H9 (cell line): ENCODE measurements around the gene ITGB8. TPM values are rescaled to one million over a fixed set of nuclear protein-coding genes. Genes with fewer than 3 reads are reported as not detected.

Experiments
- DNase-seq: peaks from one replicate; pipeline ENCODE4 v3.0.0-alpha.2; 2017
- H2AFZ ChIP-seq: one replicate; pipeline ENCODE4 v1.6.1; 2013; ENCODE audit warnings: mild to moderate bottlenecking, low read length, control low read depth, moderate library complexity
- H2AK5ac ChIP-seq: 2 replicates; pipeline ENCODE4 v1.6.1; 2013; ENCODE audit warnings: low read length, control low read depth, mixed read lengths; ENCODE audit not compliant: insufficient read length
- H2BK120ac ChIP-seq: one replicate; pipeline ENCODE4 v1.6.1; 2013; ENCODE audit warnings: low read depth, mild to moderate bottlenecking, low read length, control low read depth, inconsistent platforms; ENCODE audit not compliant: poor library complexity, severe bottlenecking
- H2BK12ac ChIP-seq: 2 replicates; pipeline ENCODE4 v1.6.1; 2013; ENCODE audit warnings: low read length, control low read depth, mixed read lengths, low read depth; ENCODE audit not compliant: insufficient read length
- H2BK15ac ChIP-seq: 2 replicates; pipeline ENCODE4 v1.6.1; 2013; ENCODE audit warnings: low read depth, low read length, control low read depth
- H2BK20ac ChIP-seq: one replicate; pipeline ENCODE4 v1.6.1; 2013; ENCODE audit warnings: low read depth, mild to moderate bottlenecking, low read length, control low read depth, inconsistent platforms; ENCODE audit not compliant: poor library complexity, severe bottlenecking
- H2BK5ac ChIP-seq: 2 replicates; pipeline ENCODE4 v1.6.1; 2013; ENCODE audit warnings: low read length, control low read depth, mixed read lengths; ENCODE audit not compliant: insufficient read length
- H3K14ac ChIP-seq: 2 replicates; pipeline ENCODE4 v1.6.1; 2013; ENCODE audit warnings: low read length, control low read depth; ENCODE audit not compliant: insufficient read depth
- H3K18ac ChIP-seq: 2 replicates; pipeline ENCODE4 v1.6.1; 2013; ENCODE audit warnings: low read depth, mild to moderate bottlenecking, mixed read lengths, low read length, control low read depth; ENCODE audit not compliant: insufficient read length
- H3K23ac ChIP-seq: 2 replicates; pipeline ENCODE4 v1.6.1; 2013; ENCODE audit warnings: low read length, control low read depth, mixed read lengths, low read depth; ENCODE audit not compliant: insufficient read length
- H3K23me2 ChIP-seq: 2 replicates; pipeline ENCODE4 v1.6.1; 2013; ENCODE audit warnings: low read depth, mild to moderate bottlenecking, mixed read lengths, low read length, control low read depth; ENCODE audit not compliant: insufficient read length, poor library complexity, severe bottlenecking
- H3K27ac ChIP-seq: 2 replicates; pipeline ENCODE4 v1.5.1; 2013; ENCODE audit warnings: low read length, control low read depth, mixed read lengths, low read depth; ENCODE audit not compliant: insufficient read length
- H3K27me3 ChIP-seq: 2 replicates; pipeline ENCODE4 v1.6.1; 2013; ENCODE audit warnings: low read length, control low read depth, inconsistent platforms; ENCODE audit not compliant: insufficient read depth
- H3K4ac ChIP-seq: 2 replicates; pipeline ENCODE4 v1.6.1; 2013; ENCODE audit warnings: low read depth, mild to moderate bottlenecking, control low read depth, inconsistent platforms, low read length, moderate library complexity
- H3K4me1 ChIP-seq: 2 replicates; pipeline ENCODE4 v1.6.1; 2013; ENCODE audit warnings: low read length, control low read depth, inconsistent platforms; ENCODE audit not compliant: insufficient read depth
- H3K4me2 ChIP-seq: 2 replicates; pipeline ENCODE4 v1.6.1; 2013; ENCODE audit warnings: low read length, control low read depth, mixed read lengths; ENCODE audit not compliant: insufficient read length, insufficient read depth
- H3K56ac ChIP-seq: 2 replicates; pipeline ENCODE4 v1.6.1; 2013; ENCODE audit warnings: low read depth, mild to moderate bottlenecking, mixed read lengths, low read length, control low read depth; ENCODE audit not compliant: insufficient read length
- H3K79me1 ChIP-seq: 2 replicates; pipeline ENCODE4 v1.6.1; 2013; ENCODE audit warnings: low read depth, mild to moderate bottlenecking, moderate library complexity, low read length, control low read depth, inconsistent platforms; ENCODE audit not compliant: insufficient read depth, poor library complexity, severe bottlenecking
- H3K79me2 ChIP-seq: 2 replicates; pipeline ENCODE4 v1.6.1; 2013; ENCODE audit warnings: low read length, control low read depth, inconsistent platforms; ENCODE audit not compliant: insufficient read depth
- H3K9ac ChIP-seq: 2 replicates; pipeline ENCODE4 v1.6.1; 2013; ENCODE audit warnings: low read length, control low read depth, mixed read lengths; ENCODE audit not compliant: insufficient read length; ENCODE audit errors: extremely low read depth
- H3K9me3 ChIP-seq: one replicate; pipeline ENCODE4 v1.6.1; 2013; ENCODE audit warnings: low read depth, low read length, inconsistent platforms; ENCODE audit not compliant: control insufficient read depth
- H3T11ph ChIP-seq: one replicate; pipeline ENCODE4 v1.6.1; 2013; ENCODE audit warnings: mild to moderate bottlenecking, low read length, control low read depth, inconsistent platforms
- H4K20me1 ChIP-seq: one replicate; pipeline ENCODE4 v1.6.1; 2013; ENCODE audit not compliant: control insufficient read depth, insufficient read length, insufficient read depth
- H4K5ac ChIP-seq: 2 replicates; pipeline ENCODE4 v1.6.1; 2013; ENCODE audit warnings: low read depth, mild to moderate bottlenecking, mixed read lengths, low read length, control low read depth; ENCODE audit not compliant: insufficient read length
- H4K8ac ChIP-seq: replicated peaks from 2 replicates; pipeline ENCODE4 v1.6.1; 2013; ENCODE audit warnings: low read length, control low read depth, mixed read lengths, low read depth; ENCODE audit not compliant: insufficient read length
- H4K91ac ChIP-seq: 2 replicates; pipeline ENCODE4 v1.6.1; 2013; ENCODE audit warnings: low read depth, mild to moderate bottlenecking, moderate library complexity, mixed read lengths, low read length, control low read depth; ENCODE audit not compliant: insufficient read length
- H3K27ac Mint-ChIP-seq, 3 experiments: 2 replicates in 2 of 3; 3 replicates in 1 of 3; pipeline ENCODE4 v1.8.0; 2020 to 2021; ENCODE audit warnings: mixed read lengths in 3 of 3, mild to moderate bottlenecking in 1 of 3, moderate library complexity in 1 of 3
- H3K27me3 Mint-ChIP-seq: 2 replicates; pipeline ENCODE4 v1.8.0; 2021; ENCODE audit warnings: low read depth, mild to moderate bottlenecking, moderate library complexity, mixed read lengths
- H3K36me3 Mint-ChIP-seq, 3 experiments: 2 replicates in 2 of 3; 3 replicates in 1 of 3; pipeline ENCODE4 v1.8.0; 2020 to 2021; ENCODE audit warnings: low read depth in 3 of 3, mixed read lengths in 3 of 3; ENCODE audit not compliant: insufficient read depth in 1 of 3
- H3K4me1 Mint-ChIP-seq, 2 experiments: 2 replicates each; pipeline ENCODE4 v1.8.0; 2020; ENCODE audit warnings: mixed read lengths in 2 of 2
- H3K4me3 Mint-ChIP-seq, 2 experiments: 2 replicates in 1 of 2; 3 replicates in 1 of 2; pipeline ENCODE4 v1.8.0; 2020 to 2021; ENCODE audit warnings: mild to moderate bottlenecking in 2 of 2, mixed read lengths in 2 of 2, moderate library complexity in 1 of 2
- H3K9me3 Mint-ChIP-seq, 2 experiments: 2 replicates in 1 of 2; 3 replicates in 1 of 2; pipeline ENCODE4 v1.8.0; 2020; ENCODE audit warnings: mild to moderate bottlenecking in 2 of 2, mixed read lengths in 2 of 2, moderate library complexity in 1 of 2
- CTCF ChIP-seq: fragments of 200-600 bp; sonication (generic); conservative IDR thresholded peaks from 3 replicates; pipeline ENCODE4 v1.8.0; 2021; ENCODE audit warnings: antibody characterized with exemption, mild to moderate bottlenecking
- WGBS: extraction: QIAGEN DNeasy Blood & Tissue Kit; methylation state at CpG from one replicate; pipeline ENCODE4 v1.1.7; 2013; ENCODE audit warnings: missing lambda C conversion rate, low lambda C conversion rate, mixed read lengths; ENCODE audit not compliant: insufficient read length; ENCODE audit errors: extremely low coverage; 5-methylcytosine and 5-hydroxymethylcytosine counted together
- total RNA-seq: library from RNA; stranded (reverse); gene quantifications from 2 replicates; pipeline ENCODE4 v1.2.1, GENCODE V29; 2021

ITGB8 gene
- total RNA-seq, 1 experiment from 2014 or later = 7.6 TPM

- Histone ChIP-seq H3K56ac (no peak overlapping the region), H3K27me3 (no peaks in the 10 kb centered on the region), H3T11ph (no peak overlapping the region), H3K9ac (no peak overlapping the region), H2BK120ac (no peak overlapping the region), H3K9me3 (no peaks in the 10 kb centered on the region), H3K23me2 (no peaks in the 10 kb centered on the region), H2BK15ac (no peak overlapping the region), H2AFZ (no peak overlapping the region), H3K79me2 (no peaks in the 10 kb centered on the region), H2AK5ac (no peak overlapping the region), H3K23ac (no peak overlapping the region), H2BK12ac (no peak overlapping the region), H4K8ac (no peak overlapping the region), H4K5ac (no peak overlapping the region), H3K79me1 (no peaks in the 10 kb centered on the region), H3K18ac (no peak overlapping the region), H3K27ac (no peak overlapping the region), H3K14ac (no peak overlapping the region), H3K4me2 (no peak overlapping the region), H4K20me1 (no peaks in the 10 kb centered on the region), H2BK20ac (no peak overlapping the region), H4K91ac (no peak overlapping the region), H3K4ac (no peak overlapping the region), H3K4me1 (no peaks in the 10 kb centered on the region), H2BK5ac (no peak overlapping the region)
- TF ChIP-seq CTCF = no peak
- Mint-ChIP-seq H3K4me1 (peaks cover 0 to under 1% of the 10 kb centered on the region in 2 experiments; a peak in 2 of 4 replicates), H3K4me3 (no peak overlapping the region), H3K27ac (no peak overlapping the region), H3K36me3 (no peaks in the 10 kb centered on the region), H3K9me3 (no peaks in the 10 kb centered on the region), H3K27me3 (no peaks in the 10 kb centered on the region)
- WGBS = no CpG with 5 or more reads among the region's 3 CpGs
- no peak for DNase-seq
Measured at GRCh38 chr7:20449176-20449575, 118.5 kb downstream of the ITGB8 start.
